Common myeloid progenitor, CD34-positive (primary cell): ENCODE results near the gene PLEKHG3.

ENCODE experiments used
- CTCF ChIA-PET: fragments of 350-600 bp; sonication (Branson Sonifier 250); formaldehyde crosslinking; loops from one replicate; lab custom pipeline; 2021; ENCODE audit warnings: antibody characterized with exemption; lab: Charles Lee
- POLR2A ChIA-PET: fragments of 350-600 bp; sonication (Branson Sonifier 250); formaldehyde crosslinking; loops from one replicate; lab custom pipeline; 2021; ENCODE audit warnings: antibody characterized with exemption; lab: Charles Lee
- DNase-seq, 3 donors: peaks; one replicate each; pipeline versions ENCODE4 v3.0.0 to v3.0.0-alpha.2; 2013
- H3K27ac ChIP-seq, 2 experiments: 1 replicate in 1 of 2; 2 replicates in 1 of 2; pipeline ENCODE4 v1.7.0; 2013; ENCODE audit warnings: inconsistent platforms in 2 of 2, low read length in 2 of 2, mild to moderate bottlenecking in 2 of 2, low read depth in 1 of 2, moderate library complexity in 1 of 2; ENCODE audit not compliant: severe bottlenecking in 2 of 2, insufficient read depth in 1 of 2, poor library complexity in 1 of 2
- H3K27me3 ChIP-seq, 5 experiments: replicated peaks in 2 of 5; 1 replicate in 3 of 5; 2 replicates in 2 of 5; pipeline versions ENCODE4 v1.6.1 to v1.7.0; 2013; ENCODE audit warnings: low read length in 4 of 5, mild to moderate bottlenecking in 2 of 5, moderate library complexity in 2 of 5, inconsistent platforms in 1 of 5; ENCODE audit not compliant: insufficient read depth in 5 of 5, control insufficient read depth in 4 of 5
- H3K36me3 ChIP-seq, 4 experiments: 1 replicate in 2 of 4; 2 replicates in 2 of 4; pipeline versions ENCODE4 v1.6.1 to v1.7.0; 2013; ENCODE audit warnings: low read length in 3 of 4, control low read depth in 1 of 4, mild to moderate bottlenecking in 1 of 4; ENCODE audit not compliant: control insufficient read depth in 4 of 4, insufficient read depth in 4 of 4
- H3K4me1 ChIP-seq, 4 experiments: 1 replicate in 3 of 4; 2 replicates in 1 of 4; pipeline versions ENCODE4 v1.6.1 to v1.7.1; 2013; ENCODE audit warnings: low read length in 3 of 4, mild to moderate bottlenecking in 3 of 4, control low read depth in 1 of 4, inconsistent platforms in 1 of 4, moderate library complexity in 1 of 4; ENCODE audit not compliant: control insufficient read depth in 4 of 4, insufficient read depth in 4 of 4; ENCODE audit errors: control extremely low read depth in 1 of 4
- H3K4me3 ChIP-seq, 7 experiments: 1 replicate in 4 of 7; 2 replicates in 3 of 7; pipeline versions ENCODE4 v1.5.1 to v1.7.0; 2013; ENCODE audit warnings: mild to moderate bottlenecking in 7 of 7, low read length in 6 of 7, moderate library complexity in 6 of 7, inconsistent platforms in 2 of 7, low read depth in 2 of 7, control low read depth in 1 of 7; ENCODE audit not compliant: insufficient read depth in 4 of 7, control insufficient read depth in 1 of 7; ENCODE audit errors: extremely low read depth in 1 of 7
- H3K9me3 ChIP-seq, 5 experiments: 1 replicate in 4 of 5; 2 replicates in 1 of 5; pipeline versions ENCODE4 v1.6.1 to v1.7.1; 2013; ENCODE audit warnings: low read length in 4 of 5, mild to moderate bottlenecking in 2 of 5, inconsistent platforms in 1 of 5, low read depth in 1 of 5, moderate library complexity in 1 of 5; ENCODE audit not compliant: control insufficient read depth in 4 of 5, insufficient read depth in 2 of 5; ENCODE audit errors: control extremely low read depth in 1 of 5
- WGBS: methylation state at CpG from one replicate; pipeline ENCODE4 v1.1.5; 2013; ENCODE audit not compliant: insufficient coverage; 5-methylcytosine and 5-hydroxymethylcytosine counted together

The PLEKHG3 gene

DNA sequence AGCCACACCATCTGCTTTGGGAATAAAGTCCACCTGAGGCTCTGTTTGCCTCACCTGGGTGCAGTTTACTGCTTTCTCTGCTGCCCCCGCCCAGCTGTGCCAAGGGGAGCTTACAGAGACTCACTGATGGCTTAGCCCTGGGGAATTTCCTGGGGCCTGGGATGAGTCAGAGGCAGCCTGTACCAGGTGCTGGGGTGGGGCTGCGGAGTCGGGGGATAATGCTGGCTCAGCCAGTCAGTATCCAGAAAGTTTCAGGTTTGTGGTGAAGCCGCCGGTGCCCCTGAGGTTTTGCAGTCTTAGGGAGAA is 22.3 kb downstream of the PLEKHG3 start:
- no peaks in the 10 kb centered on the region for H3K9me3 ChIP-seq
- no peak overlapping the region for H3K27ac ChIP-seq
- peaks cover 0 to 55% (median 5%) of the 10 kb centered on the region in 4 experiments for H3K4me1 ChIP-seq
- peaks cover 0 to 41% (median 0%) of the 10 kb centered on the region in 4 experiments for H3K36me3 ChIP-seq
- DNase-seq, result no peak
- 90% methylated on average over 1 of the region's 5 CpGs for WGBS
- POLR2A ChIA-PET, result no interaction called here
- CTCF ChIA-PET, result interaction anchor here (1.5 to 1.8 kb wide), 3 partner anchors 36 to 166 kb away, joined by 3 to 6 read pairs (median 3); no protein-coding TSS in a partner anchor
- no peak overlapping the region for H3K4me3 ChIP-seq
- H3K27me3 ChIP-seq, result no peaks in the 10 kb centered on the region

GRCh38 chr14:64727551-64728071 is 23.4 kb downstream of the PLEKHG3 start:
- H3K27me3 ChIP-seq, result no peaks in the 10 kb centered on the region
- WGBS, result 99% methylated on average over 20 of the region's 22 CpGs

DNA sequence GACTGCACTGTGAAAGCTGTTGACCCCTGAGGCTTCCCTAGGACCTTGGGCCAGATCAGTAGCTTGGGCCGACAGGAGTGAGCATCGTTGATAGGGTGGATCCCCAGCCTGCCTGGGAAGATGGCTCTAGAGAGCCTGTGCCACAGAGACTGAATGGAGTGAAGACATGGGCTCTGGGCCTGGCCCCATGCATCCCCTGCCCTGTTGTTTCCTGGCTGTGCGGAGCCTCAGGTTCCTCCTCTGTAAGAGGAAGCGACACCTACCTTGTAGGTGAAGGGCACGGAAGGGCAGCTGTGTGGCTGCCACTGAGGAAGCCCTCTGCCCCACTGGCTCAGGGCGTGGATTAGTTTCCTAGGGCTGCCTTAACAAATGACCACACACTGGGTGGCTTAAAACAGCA is 23.9 kb downstream of the PLEKHG3 start:
- Histone ChIP-seq H3K4me1 (peaks cover 0 to 40% (median under 1%) of the 10 kb centered on the region in 4 experiments), H3K4me3 (no peak overlapping the region)
- CTCF ChIA-PET, result no interaction called here

More at GRCh38 chr14:64727551-64728071, 23.4 kb downstream of the PLEKHG3 start:
- Histone ChIP-seq H3K27ac (no peak overlapping the region), H3K36me3 (peaks cover 0 to 51% (median 0%) of the 10 kb centered on the region in 4 experiments), H3K4me1 (peaks cover 0 to 45% (median 3%) of the 10 kb centered on the region in 4 experiments), H3K4me3 (no peak overlapping the region), H3K9me3 (no peaks in the 10 kb centered on the region)
- POLR2A ChIA-PET, result no interaction called here
- CTCF ChIA-PET, result no interaction called here
- DNase-seq, result no peak

DNA sequence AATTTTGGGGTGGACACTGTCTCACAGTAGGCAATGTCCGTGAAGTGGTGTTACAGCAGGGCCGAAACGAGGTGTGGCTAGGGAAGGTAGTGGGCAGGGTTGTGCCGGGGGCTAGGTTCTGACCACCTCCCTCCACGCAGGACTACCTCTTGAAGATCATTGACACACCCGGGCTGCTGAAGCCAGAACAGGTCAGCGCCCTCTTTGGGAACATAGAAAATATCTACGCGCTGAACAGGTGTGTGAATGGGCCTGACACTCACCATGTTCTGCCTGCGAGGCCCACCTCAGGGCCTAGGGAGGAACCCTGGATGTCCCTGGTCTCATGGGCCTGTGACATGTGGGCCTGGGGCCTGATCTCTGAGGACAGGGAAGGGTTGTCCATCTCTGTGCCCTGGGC is 24.6 kb downstream of the PLEKHG3 start:
- CTCF ChIA-PET, result no interaction called here
- WGBS, result 94% methylated on average over 10 of the region's 10 CpGs
- POLR2A ChIA-PET, result no interaction called here
- peaks cover 0 to 55% (median 0%) of the 10 kb centered on the region in 4 experiments for H3K36me3 ChIP-seq
- H3K4me3 ChIP-seq, result no peak overlapping the region
- H3K9me3 ChIP-seq, result no peaks in the 10 kb centered on the region
- no peak overlapping the region for H3K27ac ChIP-seq
- H3K27me3 ChIP-seq, result no peaks in the 10 kb centered on the region
- peaks cover 0 to 34% (median 0%) of the 10 kb centered on the region in 4 experiments for H3K4me1 ChIP-seq
- DNase-seq, result no peak

More for the DNA sequence above, 23.9 kb downstream of the PLEKHG3 start:
- Histone ChIP-seq H3K9me3 (no peaks in the 10 kb centered on the region), H3K36me3 (peaks cover 0 to 55% (median 0%) of the 10 kb centered on the region in 4 experiments), H3K27ac (no peak overlapping the region), H3K27me3 (no peaks in the 10 kb centered on the region)
- POLR2A ChIA-PET, result no interaction called here
- DNase-seq, result no peak
- 98% methylated on average over 6 of the region's 6 CpGs for WGBS

- H3K27ac ChIP-seq, result no peak overlapping the region
- WGBS, result 86% methylated on average over 3 of the region's 5 CpGs
- H3K9me3 ChIP-seq, result no peaks in the 10 kb centered on the region
- peaks cover 0 to 51% (median 0%) of the 10 kb centered on the region in 4 experiments for H3K36me3 ChIP-seq
- H3K4me3 ChIP-seq, result no peak overlapping the region
- no peaks in the 10 kb centered on the region for H3K27me3 ChIP-seq
- peaks cover 0 to 28% (median 0%) of the 10 kb centered on the region in 4 experiments for H3K4me1 ChIP-seq
- CTCF ChIA-PET, result no interaction called here
- no peak for DNase-seq
- POLR2A ChIA-PET, result interaction anchor here (0.5 kb wide), 1 partner anchor 12 kb away, joined by 3 read pairs; no protein-coding TSS in a partner anchor
These were observed 25.3 kb downstream of the PLEKHG3 start for GRCh38 chr14:64729386-64730060.

- H3K9me3 ChIP-seq, result no peaks in the 10 kb centered on the region
- no peak for DNase-seq
- H3K4me3 ChIP-seq, result no peak overlapping the region
- H3K36me3 ChIP-seq, result peaks cover 0 to 51% (median 0%) of the 10 kb centered on the region in 4 experiments
- ChIA-PET POLR2A (interaction anchor here (0.5 kb wide), 1 partner anchor 11 kb away, joined by 3 read pairs; no protein-coding TSS in a partner anchor), CTCF (no interaction called here)
- 83% methylated on average over 1 of the region's 1 CpG for WGBS
- H3K27me3 ChIP-seq, result no peaks in the 10 kb centered on the region
- peaks cover 0 to 23% (median 0%) of the 10 kb centered on the region in 4 experiments for H3K4me1 ChIP-seq
- no peak overlapping the region for H3K27ac ChIP-seq
These were observed 25.8 kb downstream of the PLEKHG3 start for GRCh38 chr14:64730061-64730440.

DNA sequence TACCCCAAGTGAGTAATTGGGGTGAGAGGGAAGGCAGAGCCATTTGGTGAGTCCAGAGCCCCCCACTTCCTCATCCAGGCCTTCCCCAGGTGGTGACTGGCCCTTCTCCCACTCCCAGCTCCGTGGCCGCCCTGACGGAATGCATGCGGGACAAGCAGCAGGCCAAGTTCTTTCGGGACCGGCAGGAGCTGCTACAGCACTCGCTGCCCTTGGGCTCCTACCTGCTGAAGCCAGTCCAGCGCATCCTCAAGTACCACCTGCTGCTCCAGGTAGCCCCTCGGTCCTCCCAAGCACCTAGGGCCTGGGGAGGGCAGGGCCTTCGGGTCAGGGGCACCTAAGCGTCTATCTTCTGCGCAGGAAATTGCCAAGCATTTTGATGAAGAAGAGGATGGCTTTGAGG is 26.5 kb downstream of the PLEKHG3 start:
- Histone ChIP-seq H3K27me3 (no peaks in the 10 kb centered on the region), H3K27ac (no peak overlapping the region), H3K4me3 (no peak overlapping the region), H3K9me3 (no peaks in the 10 kb centered on the region), H3K4me1 (peaks cover 0 to 23% (median 0%) of the 10 kb centered on the region in 4 experiments), H3K36me3 (peaks cover 0 to 51% (median 0%) of the 10 kb centered on the region in 4 experiments)
- ChIA-PET POLR2A (no interaction called here), CTCF (no interaction called here)
- DNase-seq, result no peak
- 99% methylated on average over 8 of the region's 12 CpGs for WGBS
